Measurements from ENCODE around the gene PSMA6.

Gene PSMA6

DNA sequence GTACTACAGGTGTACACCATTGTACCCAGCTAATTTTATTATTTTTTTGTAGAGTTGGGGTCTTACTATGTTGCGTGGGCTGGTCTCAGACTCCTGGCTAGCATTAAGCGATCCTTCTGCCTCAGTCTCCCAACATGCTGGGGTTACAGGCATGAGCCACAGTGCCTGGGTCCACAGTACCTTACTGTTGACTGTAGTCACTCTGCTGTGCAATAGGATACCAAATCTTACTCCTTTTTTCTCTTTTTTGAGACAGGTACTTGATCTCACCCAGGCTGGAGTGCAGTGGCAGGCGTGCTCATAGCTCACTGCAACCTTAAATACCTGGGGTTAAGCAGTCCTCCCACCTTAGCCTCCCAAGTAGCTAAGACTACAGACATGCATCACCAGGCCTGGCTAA, 25.6 kb downstream of the PSMA6 start:
- H3K4me3 ChIP-seq (replicated peaks; ENCODE audit: low read depth, low read length), result no peak overlapping the region
- no peak for TF ChIP-seq CTCF (IDR thresholded peaks at IDR 0.05; ENCODE audit: low read length, missing control alignments)
- DNase-seq (ENCODE audit: low read depth), result no peak

DNA sequence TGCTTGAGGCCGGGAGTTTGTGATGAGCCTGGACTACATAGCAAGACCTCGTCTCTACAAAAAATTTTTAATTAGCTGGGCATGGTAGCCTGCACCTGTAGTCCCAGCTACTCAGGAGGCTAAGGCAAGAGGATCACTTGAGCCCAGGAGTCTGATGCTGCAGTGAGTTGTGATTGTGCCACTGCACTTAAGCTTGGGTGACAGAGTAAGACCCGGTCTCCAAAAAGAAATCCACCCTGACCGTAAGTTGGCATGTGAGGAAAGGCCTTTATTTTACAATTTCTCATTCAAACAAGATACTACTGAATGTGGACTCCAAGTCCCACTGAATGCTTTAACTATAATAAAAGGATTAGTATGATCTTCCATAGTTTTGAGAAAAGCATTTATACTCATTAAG, 27.3 kb downstream of the PSMA6 start:
- DNase-seq (ENCODE audit: low read depth), result no peak
- no peak overlapping the region for H3K4me3 ChIP-seq (replicated peaks; ENCODE audit: low read depth, low read length)
- no peak for TF ChIP-seq CTCF (IDR thresholded peaks at IDR 0.05; ENCODE audit: low read length, missing control alignments)

DNA sequence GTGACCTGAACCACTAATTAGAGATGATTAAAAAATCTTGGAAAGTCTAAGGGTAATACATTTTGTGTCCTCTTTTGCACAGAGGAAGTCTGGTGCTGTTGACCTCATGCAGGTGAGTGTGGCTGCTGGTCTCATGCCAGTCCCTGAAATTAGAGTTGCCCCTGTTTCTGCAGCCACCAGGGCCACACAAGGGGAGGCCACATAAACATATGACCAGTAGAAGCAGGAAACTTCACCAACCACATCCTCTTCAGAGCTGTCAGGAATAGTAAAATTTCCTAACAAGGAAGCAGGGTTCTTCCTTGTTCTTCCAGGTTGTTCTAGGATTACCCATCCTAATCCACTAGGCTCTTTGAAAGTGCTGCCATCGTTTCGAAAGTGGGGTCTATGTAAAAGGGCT, 28.3 kb downstream of the PSMA6 start:
- H3K4me3 ChIP-seq (replicated peaks; ENCODE audit: low read depth, low read length), result no peak overlapping the region
- no peak for TF ChIP-seq CTCF (IDR thresholded peaks at IDR 0.05; ENCODE audit: low read length, missing control alignments)
- DNase-seq (ENCODE audit: low read depth), result no peak

DNA sequence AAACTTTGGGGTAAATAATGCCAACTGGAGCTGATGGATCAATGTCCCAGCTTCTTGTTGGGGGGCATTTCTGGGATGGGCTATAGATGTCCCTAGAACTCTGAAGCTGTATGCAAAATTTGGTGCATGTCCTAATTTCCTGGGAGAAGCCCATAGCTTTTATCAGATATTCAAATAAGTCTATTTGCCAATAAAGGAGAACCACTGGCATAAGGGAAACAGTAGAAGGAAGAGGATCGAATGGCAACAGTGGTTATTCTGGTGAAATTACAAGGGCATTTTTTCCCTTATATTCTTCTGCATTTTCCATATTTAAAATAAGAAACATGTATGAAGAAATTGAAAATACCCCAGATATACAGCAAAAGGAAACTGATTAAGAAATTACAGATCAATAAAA, 34.2 kb downstream of the PSMA6 start:
- H3K4me3 ChIP-seq (replicated peaks; ENCODE audit: low read depth, low read length), result no peak overlapping the region
- no peak for DNase-seq (ENCODE audit: low read depth)
- TF ChIP-seq CTCF (IDR thresholded peaks at IDR 0.05; ENCODE audit: low read length, missing control alignments), result no peak

DNA sequence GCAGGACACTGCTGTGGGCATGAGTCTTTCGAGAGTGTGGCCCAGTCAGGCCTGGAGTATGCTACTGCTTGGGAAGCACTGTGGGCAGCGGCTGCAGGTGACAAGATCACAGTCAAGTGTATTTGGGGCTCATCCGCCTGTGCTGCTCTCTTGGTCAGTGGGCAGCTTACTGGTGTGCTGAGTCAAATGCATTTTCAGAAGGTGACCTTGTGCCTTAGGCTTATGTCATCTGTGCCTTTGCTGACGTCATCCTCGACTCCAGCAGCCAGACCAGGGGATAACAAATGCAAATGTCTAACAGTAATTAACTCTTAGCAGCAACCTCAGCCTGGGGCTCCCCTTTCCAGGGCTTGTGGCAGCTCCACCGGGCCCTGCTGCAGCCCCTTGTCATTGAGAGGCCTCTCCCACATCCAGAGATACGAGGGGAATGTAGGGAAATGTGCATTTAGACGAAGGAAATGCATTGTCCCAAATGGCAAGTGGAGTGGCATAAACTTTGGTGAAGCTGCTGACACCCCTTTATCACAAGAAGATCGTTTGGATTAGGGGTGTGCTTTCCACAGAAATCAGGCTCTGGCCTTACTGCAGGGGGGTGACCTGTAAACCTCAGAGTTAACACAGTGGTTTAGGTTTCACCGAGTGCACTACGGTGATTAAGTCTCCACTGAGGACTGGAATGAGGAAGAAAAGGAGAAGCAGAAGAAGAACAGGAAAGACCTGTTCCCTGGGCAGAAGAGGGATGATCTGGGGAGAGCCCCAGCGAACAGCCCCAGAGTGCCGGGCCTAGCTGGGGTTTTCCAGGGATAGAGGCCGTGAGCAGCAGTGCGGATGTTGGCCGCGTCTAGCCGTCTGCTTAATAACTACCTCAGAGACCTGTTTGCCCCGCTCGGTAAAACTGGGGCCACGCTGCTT, 39.7 kb downstream of the PSMA6 start:
- H3K4me3 ChIP-seq (replicated peaks; ENCODE audit: low read depth, low read length), result no peak overlapping the region
- DNase-seq (ENCODE audit: low read depth), result peak; percentile 43

GRCh38 chr14:35332517-35333263, 40.5 kb downstream of the PSMA6 start:
- DNase-seq (ENCODE audit: low read depth), result peak; percentile 41
- no peak overlapping the region for H3K4me3 ChIP-seq (replicated peaks; ENCODE audit: low read depth, low read length)
- no peak for TF ChIP-seq CTCF (IDR thresholded peaks at IDR 0.05; ENCODE audit: low read length, missing control alignments)

More for the DNA sequence above, 39.7 kb downstream of the PSMA6 start:
- no peak for TF ChIP-seq CTCF (IDR thresholded peaks at IDR 0.05; ENCODE audit: low read length, missing control alignments)

Data from fibroblast of pulmonary artery (primary cell).